Mucosa of stomach (tissue), 1 donor: ENCODE data around the gene FGF6.

ENCODE experiments used
- H3K27me3 ChIP-seq: one replicate; pipeline ENCODE4 v1.7.0; 2013; ENCODE audit warnings: mild to moderate bottlenecking, low read length; ENCODE audit not compliant: control insufficient read depth, insufficient read depth
- H3K36me3 ChIP-seq: one replicate; pipeline ENCODE4 v1.7.0; 2013; ENCODE audit warnings: low read length; ENCODE audit not compliant: control insufficient read depth, insufficient read depth
- H3K4me1 ChIP-seq: one replicate; pipeline ENCODE4 v1.7.0; 2013; ENCODE audit warnings: mild to moderate bottlenecking, low read length; ENCODE audit not compliant: control insufficient read depth, insufficient read depth
- H3K4me3 ChIP-seq: one replicate; pipeline ENCODE4 v1.7.0; 2013; ENCODE audit warnings: low read length
- H3K9ac ChIP-seq: one replicate; pipeline ENCODE4 v1.7.0; 2013; ENCODE audit warnings: mild to moderate bottlenecking, low read length, moderate library complexity
- H3K9me3 ChIP-seq: one replicate; pipeline ENCODE4 v1.7.0; 2013; ENCODE audit warnings: mild to moderate bottlenecking, low read length, moderate library complexity; ENCODE audit not compliant: control insufficient read depth
- donor health status: Pancreatic carcinoma.

Gene FGF6

GRCh38 chr12:4431436-4431835 lies 14.2 kb downstream of the FGF6 start:
- no peak overlapping the region for H3K4me3 ChIP-seq
- H3K4me1 ChIP-seq: no peaks in the 10 kb centered on the region
- no peaks in the 10 kb centered on the region for H3K27me3 ChIP-seq
- H3K9ac ChIP-seq: no peak overlapping the region
- H3K36me3 ChIP-seq: no peaks in the 10 kb centered on the region
- H3K9me3 ChIP-seq: no peaks in the 10 kb centered on the region

- Histone ChIP-seq H3K9ac (no peak overlapping the region), H3K27me3 (no peaks in the 10 kb centered on the region), H3K9me3 (no peaks in the 10 kb centered on the region), H3K4me1 (no peaks in the 10 kb centered on the region), H3K4me3 (no peak overlapping the region), H3K36me3 (no peaks in the 10 kb centered on the region)
These were observed 21.2 kb downstream of the FGF6 start for GRCh38 chr12:4424422-4424821.

GRCh38 chr12:4423528-4424195 lies 22.0 kb downstream of the FGF6 start:
- Histone ChIP-seq H3K4me3 (no peak overlapping the region), H3K9ac (no peak overlapping the region), H3K9me3 (no peaks in the 10 kb centered on the region), H3K36me3 (no peaks in the 10 kb centered on the region), H3K27me3 (no peaks in the 10 kb centered on the region), H3K4me1 (no peaks in the 10 kb centered on the region)

- Histone ChIP-seq H3K36me3 (no peaks in the 10 kb centered on the region), H3K27me3 (no peaks in the 10 kb centered on the region), H3K4me1 (no peaks in the 10 kb centered on the region), H3K9me3 (no peaks in the 10 kb centered on the region), H3K4me3 (no peak overlapping the region), H3K9ac (no peak overlapping the region)
These were observed 22.6 kb downstream of the FGF6 start for GRCh38 chr12:4422985-4423384.

- Histone ChIP-seq H3K4me3 (no peak overlapping the region), H3K9ac (no peak overlapping the region), H3K4me1 (no peaks in the 10 kb centered on the region), H3K27me3 (peaks cover 5% of the 10 kb centered on the region), H3K36me3 (no peaks in the 10 kb centered on the region), H3K9me3 (no peaks in the 10 kb centered on the region)
These were observed 24.0 kb downstream of the FGF6 start for GRCh38 chr12:4421590-4422031.

- no peaks in the 10 kb centered on the region for H3K4me1 ChIP-seq
- H3K4me3 ChIP-seq: no peak overlapping the region
- H3K9me3 ChIP-seq: no peaks in the 10 kb centered on the region
- no peaks in the 10 kb centered on the region for H3K36me3 ChIP-seq
- no peak overlapping the region for H3K9ac ChIP-seq
- H3K27me3 ChIP-seq: peaks cover 10% of the 10 kb centered on the region
These were observed 25.4 kb downstream of the FGF6 start for GRCh38 chr12:4420138-4420670.

- no peaks in the 10 kb centered on the region for H3K4me1 ChIP-seq
- no peak overlapping the region for H3K4me3 ChIP-seq
- peaks cover 17% of the 10 kb centered on the region for H3K27me3 ChIP-seq
- no peaks in the 10 kb centered on the region for H3K36me3 ChIP-seq
- H3K9ac ChIP-seq: no peak overlapping the region
- no peaks in the 10 kb centered on the region for H3K9me3 ChIP-seq
These were observed 26.7 kb downstream of the FGF6 start for GRCh38 chr12:4418913-4419312.

GRCh38 chr12:4417936-4418335 lies 27.7 kb downstream of the FGF6 start:
- H3K9me3 ChIP-seq: no peaks in the 10 kb centered on the region
- no peak overlapping the region for H3K9ac ChIP-seq
- no peak overlapping the region for H3K4me3 ChIP-seq
- peaks cover 17% of the 10 kb centered on the region for H3K27me3 ChIP-seq
- no peaks in the 10 kb centered on the region for H3K36me3 ChIP-seq
- H3K4me1 ChIP-seq: no peaks in the 10 kb centered on the region

- Histone ChIP-seq H3K4me3 (no peak overlapping the region), H3K9me3 (no peaks in the 10 kb centered on the region), H3K9ac (no peak overlapping the region), H3K4me1 (no peaks in the 10 kb centered on the region), H3K27me3 (peaks cover 17% of the 10 kb centered on the region), H3K36me3 (no peaks in the 10 kb centered on the region)
These were observed 28.2 kb downstream of the FGF6 start for GRCh38 chr12:4417455-4417854.

- Histone ChIP-seq H3K36me3 (no peaks in the 10 kb centered on the region), H3K4me3 (no peak overlapping the region), H3K4me1 (no peaks in the 10 kb centered on the region), H3K27me3 (peaks cover 17% of the 10 kb centered on the region), H3K9ac (no peak overlapping the region), H3K9me3 (no peaks in the 10 kb centered on the region)
These were observed 29.3 kb downstream of the FGF6 start for GRCh38 chr12:4416276-4416675.

- H3K4me3 ChIP-seq: no peak overlapping the region
- peaks cover 17% of the 10 kb centered on the region for H3K27me3 ChIP-seq
- H3K4me1 ChIP-seq: no peaks in the 10 kb centered on the region
- H3K9me3 ChIP-seq: no peaks in the 10 kb centered on the region
- H3K36me3 ChIP-seq: no peaks in the 10 kb centered on the region
- H3K9ac ChIP-seq: no peak overlapping the region
These were observed 33.1 kb downstream of the FGF6 start for GRCh38 chr12:4412465-4412864.

- Histone ChIP-seq H3K27me3 (peaks cover 16% of the 10 kb centered on the region), H3K9ac (no peak overlapping the region), H3K4me3 (no peak overlapping the region), H3K9me3 (no peaks in the 10 kb centered on the region), H3K4me1 (no peaks in the 10 kb centered on the region), H3K36me3 (no peaks in the 10 kb centered on the region)
These were observed 33.6 kb downstream of the FGF6 start for GRCh38 chr12:4412056-4412455.

GRCh38 chr12:4407136-4407535 lies 38.5 kb downstream of the FGF6 start:
- no peaks in the 10 kb centered on the region for H3K4me1 ChIP-seq
- no peak overlapping the region for H3K9ac ChIP-seq
- no peaks in the 10 kb centered on the region for H3K36me3 ChIP-seq
- H3K4me3 ChIP-seq: no peak overlapping the region
- H3K9me3 ChIP-seq: no peaks in the 10 kb centered on the region
- no peaks in the 10 kb centered on the region for H3K27me3 ChIP-seq
